ENCODE results near the gene GJD2. TPM values are rescaled to one million over a fixed set of nuclear protein-coding genes. Genes with fewer than 3 reads are reported as not detected.

GJD2 gene
- not detected for polyA plus RNA-seq

DNA sequence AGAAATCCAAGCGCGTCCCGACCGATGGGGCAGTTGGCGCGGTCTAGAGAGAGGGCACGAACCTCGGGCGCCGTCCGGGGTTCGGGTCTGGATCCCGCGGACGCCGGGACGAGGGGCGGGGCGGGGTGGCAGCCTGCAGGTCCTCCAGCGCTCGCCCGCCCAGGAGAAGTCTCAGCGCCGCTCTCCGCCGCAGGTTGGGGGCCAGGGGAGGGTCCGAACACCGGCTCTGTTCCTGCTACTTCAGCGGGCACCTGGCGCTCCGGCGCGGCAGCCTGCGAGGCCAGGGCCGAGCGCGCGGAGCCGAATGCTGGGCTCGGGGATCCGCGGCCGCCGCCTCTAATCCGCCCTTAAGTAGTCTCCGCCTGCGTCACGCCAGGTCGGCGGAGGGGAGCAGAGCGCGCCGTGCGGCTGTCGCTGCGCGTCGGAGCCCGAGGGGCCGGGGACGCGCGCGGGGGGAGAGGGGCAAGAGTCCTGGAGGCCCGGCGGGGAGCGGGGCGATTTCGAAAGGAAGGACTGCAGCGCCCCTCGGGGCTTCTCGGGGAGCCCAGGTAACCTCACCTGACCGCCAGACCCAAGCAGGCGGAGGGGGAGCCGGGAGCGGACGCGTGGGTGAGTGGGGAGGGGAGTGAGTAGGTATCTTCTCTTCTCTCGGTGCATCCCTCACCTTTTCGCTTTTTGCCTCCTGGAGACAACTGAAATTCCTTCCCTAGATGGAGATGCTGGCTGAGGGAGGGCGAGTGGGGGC, at the start of gene GJD2:
Gene GJD2 (minus strand): TSS at position 325 of the 745 bp plus-strand sequence. CDS start 510 bp downstream, outside the sequence.
- H3K27ac Mint-ChIP-seq, result no peak within 1 kb of the TSS
- H3K4me1 Mint-ChIP-seq, result peaks cover 0 to 1% of the 10 kb centered on the region in 2 donors
- no peak for DNase-seq
- H3K9me3 Mint-ChIP-seq, result peaks cover 0 to 2% (median 0%) of the 10 kb centered on the region in 6 donors
- peaks cover 15 to 22% (median 15%) of the 10 kb centered on the region in 3 donors for H3K27me3 Mint-ChIP-seq (ENCODE audit: low read depth in 3 of 3)
- no peak within 1 kb of the TSS for H3K4me3 Mint-ChIP-seq
- H3K36me3 Mint-ChIP-seq, result no peaks in the 10 kb centered on the region

DNA sequence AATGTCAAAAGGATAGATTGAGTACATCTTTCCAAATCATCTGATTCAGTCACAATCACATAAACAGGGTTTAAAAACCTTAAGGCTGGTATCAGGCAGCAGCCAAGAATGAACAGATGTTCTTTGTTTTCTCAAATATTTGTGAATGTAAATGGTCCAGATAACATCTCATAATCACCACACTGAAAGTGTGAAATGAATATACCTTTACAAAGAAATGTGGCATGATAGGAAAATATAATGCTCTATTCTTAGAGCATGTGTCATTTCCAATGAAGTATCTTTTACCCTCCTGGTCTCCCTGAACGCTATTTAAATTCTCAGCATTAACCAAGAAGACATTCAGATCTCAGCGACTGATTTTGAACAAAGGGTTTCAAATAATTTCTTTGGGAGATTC, 49.3 kb upstream of the GJD2 start:
- H3K4me1 Mint-ChIP-seq, result no peaks in the 10 kb centered on the region
- H3K27ac Mint-ChIP-seq, result no peak overlapping the region
- peaks cover 0 to 9% (median under 1%) of the 10 kb centered on the region in 6 donors for H3K9me3 Mint-ChIP-seq
- no peak for DNase-seq
- H3K36me3 Mint-ChIP-seq, result no peaks in the 10 kb centered on the region
- H3K4me3 Mint-ChIP-seq, result no peak overlapping the region
- peaks cover 3 to 22% (median 5%) of the 10 kb centered on the region in 3 donors for H3K27me3 Mint-ChIP-seq (ENCODE audit: low read depth in 3 of 3)

DNA sequence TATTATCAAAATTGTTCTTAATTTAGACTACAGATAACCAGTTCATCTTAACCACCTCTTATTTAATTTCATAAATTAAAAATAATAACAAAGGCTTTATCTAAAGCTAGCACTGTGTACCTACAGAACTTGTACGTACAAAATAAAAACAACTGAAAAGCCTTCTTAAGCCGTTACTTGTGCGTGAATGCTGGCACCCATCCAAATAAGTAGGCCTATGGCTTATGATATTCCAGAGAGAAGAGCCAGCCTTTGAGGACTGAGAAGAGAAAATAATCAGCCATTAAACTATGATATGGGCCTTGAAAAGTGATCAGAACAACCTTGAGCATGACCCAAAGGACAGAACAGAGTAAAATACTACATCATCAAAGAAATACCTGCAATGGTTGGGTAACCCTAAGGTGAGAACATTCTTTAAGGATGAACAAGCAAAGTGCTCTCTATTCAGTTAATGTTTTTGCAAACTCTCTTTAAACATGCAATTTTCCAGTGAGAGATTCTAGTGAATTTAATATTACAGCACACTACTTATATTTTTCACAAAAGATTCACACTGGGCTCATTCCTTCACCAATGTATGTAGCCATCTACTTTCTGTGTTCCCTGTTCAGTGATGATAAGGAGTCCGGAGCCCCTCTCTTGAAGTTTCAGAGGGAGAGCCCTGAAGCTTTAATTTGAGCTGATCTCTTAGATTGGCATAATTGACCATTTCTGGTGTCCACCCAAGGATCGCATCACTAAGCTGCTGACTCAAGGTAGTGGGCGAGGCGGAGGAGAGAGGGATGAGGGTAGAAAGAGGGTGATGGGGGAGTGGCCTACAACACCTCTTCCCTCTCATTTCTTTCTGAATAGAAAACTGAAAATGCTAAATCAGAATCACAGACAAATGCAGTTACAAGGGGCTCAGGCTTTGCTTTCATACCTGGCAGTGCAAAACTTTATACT, 48.3 kb upstream of the GJD2 start:
- Mint-ChIP-seq H3K27ac (no peak overlapping the region), H3K27me3 (ENCODE audit: low read depth in 3 of 3) (peaks cover 3 to 20% (median 8%) of the 10 kb centered on the region in 3 donors), H3K9me3 (peaks cover 0 to 9% (median under 1%) of the 10 kb centered on the region in 6 donors)

DNA sequence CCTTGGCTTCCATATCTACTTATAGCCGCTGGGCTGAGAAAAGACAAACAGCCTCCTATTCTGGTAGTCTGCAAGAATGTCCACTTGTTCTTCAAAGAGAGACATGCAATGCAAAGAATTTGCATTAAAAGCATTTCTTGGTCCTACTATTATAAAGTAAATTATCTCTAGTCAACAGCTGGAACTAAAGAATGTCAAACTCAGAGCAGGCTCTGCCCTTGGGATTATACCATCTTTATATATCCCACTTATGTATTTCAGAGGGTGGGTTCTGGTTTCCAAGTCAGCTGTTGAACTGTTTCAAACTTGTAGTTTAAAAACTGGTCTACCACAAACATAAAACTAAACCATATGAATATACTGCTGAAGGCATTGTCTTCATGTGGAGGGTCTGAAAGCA, 47.6 kb upstream of the GJD2 start:
- H3K4me3 Mint-ChIP-seq, result no peak overlapping the region
- H3K27ac Mint-ChIP-seq, result no peak overlapping the region
- no peaks in the 10 kb centered on the region for H3K36me3 Mint-ChIP-seq
- no peak for DNase-seq
- peaks cover 4 to 14% (median 8%) of the 10 kb centered on the region in 3 donors for H3K27me3 Mint-ChIP-seq (ENCODE audit: low read depth in 3 of 3)
- H3K4me1 Mint-ChIP-seq, result no peaks in the 10 kb centered on the region
- peaks cover 0 to 9% (median under 1%) of the 10 kb centered on the region in 6 donors for H3K9me3 Mint-ChIP-seq

More for the DNA sequence above, 48.3 kb upstream of the GJD2 start:
- DNase-seq, result no peak
- Mint-ChIP-seq H3K36me3 (no peaks in the 10 kb centered on the region), H3K4me1 (no peaks in the 10 kb centered on the region), H3K4me3 (no peak overlapping the region)

DNA sequence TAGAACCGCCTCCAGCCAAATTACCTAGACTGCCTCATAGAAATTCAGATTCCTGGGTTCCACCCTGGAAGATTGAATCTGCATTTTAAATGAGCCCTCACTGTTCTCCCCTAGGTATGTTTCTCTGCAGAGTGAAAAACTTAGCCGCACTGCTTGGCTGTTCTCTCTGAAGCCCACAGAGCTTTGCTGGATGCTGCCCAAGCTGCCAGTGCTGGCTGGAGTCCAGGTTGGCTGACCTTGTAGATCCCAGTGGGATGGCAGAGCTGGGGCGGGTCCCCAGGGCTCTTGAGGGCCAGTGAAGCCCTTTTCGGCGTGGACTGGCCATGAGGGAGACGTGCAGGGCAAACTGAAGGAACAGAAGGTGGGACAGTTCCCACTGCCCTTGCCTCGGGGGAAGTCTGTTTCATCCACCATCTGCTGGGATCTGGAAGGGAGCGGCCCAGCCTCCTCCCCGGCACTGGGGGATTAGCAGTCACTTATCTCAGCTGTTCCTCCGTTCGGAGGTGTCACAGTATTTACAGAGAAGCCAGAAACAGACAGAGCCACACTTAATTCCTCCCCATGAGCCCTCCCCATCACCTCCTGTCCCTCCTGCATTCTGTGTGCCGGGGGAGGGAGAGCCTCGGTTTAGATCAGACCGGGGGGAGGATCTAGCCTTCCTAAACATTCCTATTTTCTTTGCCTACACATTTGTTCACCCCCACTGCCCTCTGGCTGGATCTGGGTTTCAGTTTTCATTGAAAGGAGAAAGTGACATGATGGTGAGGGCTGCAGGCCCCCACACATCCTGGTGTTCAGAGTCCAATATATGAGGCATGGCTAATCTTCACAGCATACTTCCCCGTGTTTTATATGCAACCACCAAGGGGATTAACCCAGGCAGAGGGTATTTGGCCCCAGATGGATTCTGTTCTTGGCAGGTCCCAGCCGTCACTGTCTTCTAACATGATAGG, 44.6 kb upstream of the GJD2 start:
- Mint-ChIP-seq H3K36me3 (no peaks in the 10 kb centered on the region), H3K4me1 (no peaks in the 10 kb centered on the region), H3K27ac (no peak overlapping the region), H3K4me3 (no peak overlapping the region), H3K27me3 (ENCODE audit: low read depth in 3 of 3) (peaks cover 6 to 13% (median 6%) of the 10 kb centered on the region in 3 donors), H3K9me3 (peaks cover 0 to 2% (median 0%) of the 10 kb centered on the region in 6 donors)
- no peak for DNase-seq

DNA sequence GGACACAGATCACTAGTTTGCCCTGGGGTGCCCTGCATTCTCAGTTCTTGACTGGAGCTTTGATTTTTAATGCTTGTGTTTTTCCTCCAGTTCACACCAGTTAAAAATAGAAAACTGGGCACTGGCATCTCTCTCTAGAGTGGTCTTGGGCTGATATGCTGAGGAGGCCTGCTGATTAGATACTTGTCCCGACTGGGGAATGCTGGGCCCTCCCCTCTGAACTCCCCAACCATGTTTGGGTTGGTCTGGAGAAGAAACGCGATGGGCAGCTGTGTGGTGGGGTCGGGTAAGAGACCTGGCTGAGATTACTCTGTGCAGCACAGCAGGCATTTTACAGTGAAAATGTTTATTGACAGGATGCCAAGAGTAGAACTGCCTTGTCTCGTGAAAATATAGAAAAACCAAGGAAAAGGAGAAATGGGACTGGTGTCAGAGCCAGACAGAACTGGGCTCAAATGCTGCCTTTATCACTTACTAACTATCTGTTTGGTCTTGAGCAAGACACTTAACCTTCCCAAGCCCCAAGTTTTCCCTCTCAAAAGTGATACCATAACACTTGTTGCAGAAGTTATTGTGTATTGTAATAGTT, 42.1 kb upstream of the GJD2 start:
- H3K9me3 Mint-ChIP-seq, result peaks cover 0 to 2% (median 0%) of the 10 kb centered on the region in 6 donors
- H3K27ac Mint-ChIP-seq, result no peak overlapping the region
- DNase-seq, result no peak
- H3K36me3 Mint-ChIP-seq, result no peaks in the 10 kb centered on the region
- H3K27me3 Mint-ChIP-seq (ENCODE audit: low read depth in 3 of 3), result peaks cover 3 to 14% (median 7%) of the 10 kb centered on the region in 3 donors
- no peaks in the 10 kb centered on the region for H3K4me1 Mint-ChIP-seq
- H3K4me3 Mint-ChIP-seq, result no peak overlapping the region

DNA sequence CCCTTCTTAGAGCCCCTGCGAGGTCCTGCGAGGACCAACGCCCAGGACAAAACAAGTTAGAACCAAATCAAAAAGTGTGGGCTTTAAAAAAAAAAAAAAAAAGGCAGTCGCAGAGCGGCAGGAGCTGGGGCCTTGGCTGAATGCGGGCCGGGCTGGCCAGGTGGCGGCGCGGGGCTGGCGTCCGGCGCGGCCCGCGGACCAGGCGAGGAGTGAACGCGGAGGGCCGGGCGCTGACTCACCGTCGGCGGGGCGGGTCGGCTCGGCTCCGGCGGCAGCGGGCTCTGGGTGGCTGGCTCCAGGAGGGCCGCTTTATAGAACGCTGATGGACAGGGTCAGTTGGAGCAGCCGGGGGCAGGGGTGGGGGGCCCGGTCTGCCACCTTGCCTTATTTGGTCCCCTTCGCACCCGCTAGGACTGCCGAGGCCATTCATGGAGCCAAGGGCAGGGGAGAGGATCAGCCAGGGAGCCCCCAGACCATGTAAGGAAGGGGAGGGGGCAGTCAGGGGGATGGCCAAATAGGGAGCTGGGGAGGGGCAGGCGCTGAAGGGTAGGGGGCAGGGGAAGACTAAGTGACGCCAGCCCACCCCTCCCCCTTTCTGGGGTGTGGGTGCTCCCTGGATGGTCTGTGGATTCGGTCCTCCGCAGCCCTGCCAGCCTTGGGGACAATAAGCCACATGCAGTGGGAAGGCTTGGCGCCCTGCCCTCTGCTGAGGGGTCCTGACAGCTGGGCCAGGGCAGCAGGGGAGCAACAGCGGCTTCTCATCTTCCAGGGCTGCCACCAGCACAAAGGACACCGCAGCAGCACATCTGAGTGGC, 40.7 kb upstream of the GJD2 start, which contains the start of gene ACTC1:
Gene ACTC1 (minus strand): TSS at position 283 of the 815 bp plus-strand sequence. CDS start 741 bp downstream, outside the sequence.
- Mint-ChIP-seq H3K4me1 (no peaks in the 10 kb centered on the region), H3K36me3 (no peaks in the 10 kb centered on the region), H3K27me3 (ENCODE audit: low read depth in 3 of 3) (peaks cover 3 to 13% (median 7%) of the 10 kb centered on the region in 3 donors), H3K9me3 (peaks cover 0 to 2% (median 0%) of the 10 kb centered on the region in 6 donors), H3K4me3 (no peak within 1 kb of the TSS), H3K27ac (no peak within 1 kb of the TSS)
- DNase-seq, result no peak

DNA sequence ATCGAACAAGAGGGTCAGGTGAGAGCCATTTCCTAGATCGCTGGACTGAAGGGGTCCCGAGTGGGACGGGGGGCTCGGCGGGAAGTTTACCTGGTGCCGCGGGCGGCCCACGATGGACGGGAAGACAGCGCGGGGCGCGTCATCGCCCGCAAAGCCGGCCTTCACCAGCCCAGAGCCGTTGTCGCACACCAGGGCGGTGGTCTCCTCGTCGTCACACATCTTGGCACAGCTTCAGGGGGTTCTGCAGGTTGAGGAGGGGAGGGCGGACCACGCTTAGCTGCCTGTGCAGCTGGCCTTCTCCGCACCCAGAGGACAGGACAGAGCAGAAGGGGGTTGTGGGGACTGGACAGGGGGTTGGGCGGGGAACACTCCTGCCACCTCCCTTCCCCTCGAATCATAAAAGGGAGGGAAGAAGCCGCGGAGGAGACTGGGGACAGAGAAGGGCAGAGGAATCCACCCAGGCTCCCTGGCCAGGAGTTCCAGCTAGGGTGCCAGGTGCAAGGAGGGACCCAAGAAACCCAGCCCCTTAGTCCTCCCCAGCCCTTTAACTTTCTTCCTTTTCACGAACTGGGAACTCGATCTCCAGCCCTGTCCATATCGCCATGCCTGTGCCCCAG, 39.9 kb upstream of the GJD2 start:
- Mint-ChIP-seq H3K27ac (no peak overlapping the region), H3K27me3 (ENCODE audit: low read depth in 3 of 3) (peaks cover 3 to 7% (median 7%) of the 10 kb centered on the region in 3 donors), H3K9me3 (no peaks in the 10 kb centered on the region), H3K4me1 (no peaks in the 10 kb centered on the region), H3K4me3 (no peak overlapping the region), H3K36me3 (no peaks in the 10 kb centered on the region)
- DNase-seq, result no peak

DNA sequence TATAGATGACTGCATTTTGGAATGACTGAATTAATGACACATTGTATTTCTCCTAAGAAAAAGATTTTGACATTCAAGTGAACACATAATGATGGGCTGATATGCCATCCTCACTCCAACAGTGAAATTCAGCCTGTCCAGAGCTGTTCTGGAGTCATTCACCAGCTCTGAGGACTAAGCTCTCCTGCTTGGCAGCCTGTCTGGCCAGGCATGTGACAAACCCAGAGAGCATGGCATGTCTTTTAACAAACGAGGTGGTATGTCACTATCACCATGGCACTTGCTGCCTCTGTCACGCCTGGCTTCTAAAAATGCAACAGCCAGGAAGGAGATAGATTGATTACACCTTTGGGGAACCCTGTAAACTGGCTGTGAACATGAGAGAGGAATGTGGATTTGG, 39.1 kb upstream of the GJD2 start:
- H3K4me1 Mint-ChIP-seq, result no peaks in the 10 kb centered on the region
- no peaks in the 10 kb centered on the region for H3K36me3 Mint-ChIP-seq
- no peak overlapping the region for H3K27ac Mint-ChIP-seq
- H3K9me3 Mint-ChIP-seq, result no peaks in the 10 kb centered on the region
- H3K4me3 Mint-ChIP-seq, result no peak overlapping the region
- DNase-seq, result no peak
- H3K27me3 Mint-ChIP-seq (ENCODE audit: low read depth in 3 of 3), result peaks cover 3 to 9% (median 6%) of the 10 kb centered on the region in 3 donors

DNA sequence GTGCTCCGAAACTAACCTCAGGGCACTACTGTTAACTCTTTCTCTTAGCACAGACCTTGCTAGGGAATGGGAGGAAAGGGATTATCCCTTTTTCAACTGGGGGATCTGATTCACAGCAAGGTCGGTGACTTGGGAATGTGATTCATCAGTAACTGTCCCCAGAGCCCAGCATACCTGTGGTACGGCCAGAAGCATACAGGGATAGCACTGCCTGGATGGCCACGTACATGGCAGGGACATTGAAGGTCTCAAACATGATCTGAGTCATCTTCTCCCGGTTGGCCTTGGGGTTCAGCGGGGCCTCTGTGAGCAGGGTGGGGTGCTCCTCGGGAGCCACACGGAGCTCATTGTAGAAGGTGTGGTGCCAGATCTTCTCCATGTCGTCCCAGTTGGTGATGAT, 38.3 kb upstream of the GJD2 start:
- H3K27me3 Mint-ChIP-seq (ENCODE audit: low read depth in 3 of 3), result peaks cover 3 to 6% (median 6%) of the 10 kb centered on the region in 3 donors
- no peaks in the 10 kb centered on the region for H3K36me3 Mint-ChIP-seq
- no peaks in the 10 kb centered on the region for H3K9me3 Mint-ChIP-seq
- no peak overlapping the region for H3K4me3 Mint-ChIP-seq
- DNase-seq, result no peak
- no peak overlapping the region for H3K27ac Mint-ChIP-seq
- H3K4me1 Mint-ChIP-seq, result no peaks in the 10 kb centered on the region

DNA sequence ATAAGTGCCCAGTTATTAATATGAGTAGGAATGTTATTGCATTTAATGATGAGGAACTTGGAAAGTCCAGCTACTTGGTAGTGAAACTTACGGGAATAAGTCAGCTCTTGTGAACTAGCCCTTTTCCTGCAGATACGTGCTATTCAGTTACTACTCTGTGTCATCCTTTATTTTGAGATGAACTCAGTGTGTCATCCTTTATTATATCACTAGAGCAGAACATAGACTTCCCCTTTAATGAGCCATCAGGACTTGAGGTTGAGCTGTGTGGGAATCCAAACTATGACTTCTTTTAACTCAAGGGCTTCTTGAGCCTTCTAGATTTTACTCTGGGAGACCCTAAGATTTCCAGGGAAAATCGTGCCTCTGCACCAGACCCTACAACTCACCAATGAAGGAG, 36.9 kb upstream of the GJD2 start:
- H3K9me3 Mint-ChIP-seq, result no peaks in the 10 kb centered on the region
- no peaks in the 10 kb centered on the region for H3K36me3 Mint-ChIP-seq
- no peak for DNase-seq
- no peak overlapping the region for H3K4me3 Mint-ChIP-seq
- H3K27me3 Mint-ChIP-seq (ENCODE audit: low read depth in 3 of 3), result peaks cover 2 to 9% (median 6%) of the 10 kb centered on the region in 3 donors
- no peak overlapping the region for H3K27ac Mint-ChIP-seq
- H3K4me1 Mint-ChIP-seq, result no peaks in the 10 kb centered on the region

DNA sequence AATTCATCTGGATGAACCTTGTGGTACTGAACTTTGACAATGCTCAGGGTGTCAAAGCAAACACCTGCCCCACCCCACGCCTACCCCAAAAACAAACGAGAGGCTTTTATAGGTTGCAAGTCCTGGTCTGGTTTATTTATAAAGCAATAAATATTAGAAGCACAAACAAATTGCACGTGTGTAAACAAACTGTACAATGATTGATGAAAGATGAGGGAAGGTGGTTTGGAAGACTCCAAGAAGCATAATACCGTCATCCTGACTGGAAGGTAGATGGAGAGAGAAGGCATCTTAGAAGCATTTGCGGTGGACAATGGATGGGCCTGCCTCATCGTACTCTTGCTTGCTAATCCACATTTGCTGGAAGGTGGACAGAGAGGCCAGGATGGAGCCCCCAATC, 35.3 kb upstream of the GJD2 start:
- no peaks in the 10 kb centered on the region for H3K4me1 Mint-ChIP-seq
- H3K4me3 Mint-ChIP-seq, result no peak overlapping the region
- no peaks in the 10 kb centered on the region for H3K36me3 Mint-ChIP-seq
- H3K27me3 Mint-ChIP-seq (ENCODE audit: low read depth in 3 of 3), result peaks cover 4 to 9% (median 6%) of the 10 kb centered on the region in 3 donors
- DNase-seq, result no peak
- no peaks in the 10 kb centered on the region for H3K9me3 Mint-ChIP-seq
- no peak overlapping the region for H3K27ac Mint-ChIP-seq
